SK-N-SH treated with all-trans-retinoic acid at 6 μM for 48 hours (cell line): ENCODE data around the gene RIT1.

Experiments
- ESRRG ChIP-seq: fragments of 250-450 bp; sonication (Bioruptor Pico); IDR thresholded peaks from 2 replicates; pipeline ENCODE4 v1.6.1; 2021; ENCODE audit warnings: mild to moderate bottlenecking
- PATZ1 ChIP-seq: fragments of 250-450 bp; sonication (Bioruptor Pico); IDR thresholded peaks from 2 replicates; pipeline ENCODE4 v1.8.0; 2020; ENCODE audit warnings: mild to moderate bottlenecking, moderate library complexity, borderline replicate concordance
- TF ChIP-seq, protein P1 (sequence below): fragments of 250-450 bp; sonication (Bioruptor Pico); IDR thresholded peaks from 2 replicates; pipeline ENCODE4 v1.5.1; 2020; ENCODE audit warnings: low read depth, mild to moderate bottlenecking, moderate library complexity

DNA sequence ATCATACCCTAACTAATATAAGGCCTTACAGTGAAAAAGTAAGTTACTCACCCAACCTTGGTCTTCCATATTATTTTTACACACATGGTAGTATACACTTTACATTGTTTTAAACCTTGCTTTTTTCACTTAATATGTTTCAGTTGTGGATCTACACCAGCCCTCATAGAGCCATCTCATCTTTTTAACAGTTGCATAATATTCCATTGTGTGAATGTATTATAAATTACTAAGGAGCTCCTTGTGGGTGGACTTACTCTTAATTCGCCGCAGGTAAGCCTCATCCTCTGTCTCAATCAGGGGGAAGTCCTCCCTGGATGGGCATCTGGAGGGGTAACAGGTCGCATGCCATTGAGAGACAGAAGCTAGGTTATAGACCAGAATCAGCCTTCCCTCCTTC, 43.5 kb upstream of the RIT1 start:
- TF ChIP-seq PATZ1 (CRISPR knock-in tag): no peak
- TF ChIP-seq, protein P1, sequence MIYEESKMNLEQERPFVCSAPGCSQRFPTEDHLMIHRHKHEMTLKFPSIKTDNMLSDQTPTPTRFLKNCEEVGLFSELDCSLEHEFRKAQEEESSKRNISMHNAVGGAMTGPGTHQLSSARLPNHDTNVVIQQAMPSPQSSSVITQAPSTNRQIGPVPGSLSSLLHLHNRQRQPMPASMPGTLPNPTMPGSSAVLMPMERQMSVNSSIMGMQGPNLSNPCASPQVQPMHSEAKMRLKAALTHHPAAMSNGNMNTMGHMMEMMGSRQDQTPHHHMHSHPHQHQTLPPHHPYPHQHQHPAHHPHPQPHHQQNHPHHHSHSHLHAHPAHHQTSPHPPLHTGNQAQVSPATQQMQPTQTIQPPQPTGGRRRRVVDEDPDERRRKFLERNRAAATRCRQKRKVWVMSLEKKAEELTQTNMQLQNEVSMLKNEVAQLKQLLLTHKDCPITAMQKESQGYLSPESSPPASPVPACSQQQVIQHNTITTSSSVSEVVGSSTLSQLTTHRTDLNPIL: no peak
- TF ChIP-seq ESRRG (CRISPR knock-in tag): no peak
